GM21619 (cell line): ENCODE data around the gene MAP7D1.
"Not testable (repeated sequence)": the region's sequence is repeated elsewhere in the genome, so short reads cannot be mapped to it uniquely, and the experiment has no call there.

ENCODE experiments used
- ATAC-seq: cut with Tn5 transposase; IDR thresholded peaks from one replicate; pipeline ENCODE4 v1.9.1; 2021; ENCODE audit not compliant: unreplicated experiment

The MAP7D1 gene

GRCh38 chr1:36199934-36200741 lies 44.2 kb downstream of the MAP7D1 start:
- ATAC-seq, result no peak

GRCh38 chr1:36203027-36203553 lies 47.1 kb downstream of the MAP7D1 start:
- ATAC-seq, result no peak

GRCh38 chr1:36203554-36204346 lies 47.8 kb downstream of the MAP7D1 start:
- ATAC-seq, result no peak

DNA sequence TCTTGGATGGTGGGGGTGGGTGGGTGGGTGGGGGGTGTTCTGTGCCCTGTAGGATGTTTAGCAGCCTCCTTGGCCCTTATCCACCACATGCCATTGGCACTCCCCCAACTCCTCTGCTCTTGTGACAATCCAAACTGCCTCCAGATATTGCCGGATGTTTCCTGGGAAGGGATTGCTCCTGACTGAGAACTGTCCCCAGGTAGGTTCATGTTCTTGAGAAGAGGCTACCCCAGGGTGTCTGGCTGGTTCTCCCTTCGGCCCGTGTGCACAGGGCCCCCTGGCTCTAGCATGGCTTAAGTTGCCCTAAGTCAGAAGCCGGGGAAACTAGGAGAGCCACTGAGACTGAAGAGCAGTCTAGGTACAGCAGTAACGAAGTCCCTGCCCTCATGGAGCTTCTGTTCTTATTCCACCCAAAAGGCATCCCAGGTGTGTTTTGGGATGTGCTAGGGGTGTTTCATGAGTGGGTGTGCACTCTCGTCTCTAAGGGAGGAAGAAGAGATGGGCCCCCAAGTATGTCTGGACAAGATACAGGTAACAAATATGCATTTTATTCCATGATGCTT lies 48.5 kb downstream of the MAP7D1 start:
- ATAC-seq, result no peak

DNA sequence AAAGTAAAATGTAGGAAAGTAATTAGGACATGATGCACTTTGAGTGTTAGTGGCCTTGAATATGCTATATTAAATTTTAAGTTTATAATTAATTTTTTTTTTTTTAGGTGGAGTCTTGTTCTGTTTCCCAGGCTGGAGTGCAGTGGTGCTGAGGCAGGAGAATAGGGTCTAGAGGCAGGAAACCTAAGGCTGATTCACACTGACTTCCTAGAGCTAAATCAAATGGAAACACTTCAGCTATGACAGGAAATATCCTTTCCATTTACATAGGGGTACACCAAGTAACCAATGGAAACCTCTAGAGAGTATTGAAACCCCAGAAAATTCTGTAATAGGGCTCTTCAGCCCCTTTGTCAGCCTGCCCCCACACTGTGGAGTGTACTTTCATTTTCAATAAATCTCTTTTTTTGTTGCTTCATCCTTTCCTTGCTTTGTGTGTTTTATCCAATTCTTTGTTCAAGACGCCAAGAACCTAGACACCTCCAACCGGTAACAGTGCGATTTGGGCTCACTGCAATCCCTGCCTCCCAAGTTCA lies 50.4 kb downstream of the MAP7D1 start:
- ATAC-seq, result no peak

DNA sequence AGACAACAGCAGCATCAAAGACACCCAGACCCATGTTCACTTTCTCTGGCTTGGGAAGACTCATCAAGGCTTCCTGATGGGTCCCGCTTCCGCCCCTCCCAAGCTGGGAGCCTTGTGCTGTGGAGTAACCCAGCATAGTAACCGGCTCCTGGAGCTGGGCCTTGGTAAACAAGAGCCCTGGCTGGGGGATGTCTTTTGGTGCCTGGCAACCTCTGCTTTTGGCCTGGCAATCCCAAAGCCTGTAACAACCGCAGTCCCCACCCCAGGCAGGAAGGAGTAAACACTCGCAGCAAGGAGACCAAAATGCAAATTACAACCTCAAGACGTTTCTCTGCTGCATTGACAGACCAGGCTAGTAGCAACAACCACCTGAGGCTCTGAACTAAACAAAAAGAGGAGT lies 51.4 kb downstream of the MAP7D1 start:
- no peak for ATAC-seq

- no peak for ATAC-seq
These were observed 53.2 kb downstream of the MAP7D1 start for GRCh38 chr1:36208978-36209703.

DNA sequence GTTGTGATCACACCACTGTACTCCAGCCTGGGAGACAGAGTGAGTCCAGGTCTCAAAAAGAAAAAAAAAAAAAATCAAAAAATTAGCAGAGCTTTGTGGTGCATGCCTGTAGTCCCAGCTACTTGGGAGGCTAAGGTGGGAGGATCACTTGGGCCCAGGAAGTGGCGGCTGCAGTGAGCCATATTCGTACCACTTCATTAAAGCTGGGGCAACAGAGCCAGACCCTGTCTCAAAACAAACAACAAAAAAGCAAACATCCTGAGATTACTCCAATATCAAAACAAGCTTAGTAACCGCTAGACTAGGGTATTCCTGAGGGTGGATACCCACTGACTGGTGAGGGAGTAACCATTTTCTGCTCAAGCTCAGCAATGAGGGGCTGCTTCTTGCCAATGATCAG lies 55.3 kb downstream of the MAP7D1 start:
- ATAC-seq, result no peak

DNA sequence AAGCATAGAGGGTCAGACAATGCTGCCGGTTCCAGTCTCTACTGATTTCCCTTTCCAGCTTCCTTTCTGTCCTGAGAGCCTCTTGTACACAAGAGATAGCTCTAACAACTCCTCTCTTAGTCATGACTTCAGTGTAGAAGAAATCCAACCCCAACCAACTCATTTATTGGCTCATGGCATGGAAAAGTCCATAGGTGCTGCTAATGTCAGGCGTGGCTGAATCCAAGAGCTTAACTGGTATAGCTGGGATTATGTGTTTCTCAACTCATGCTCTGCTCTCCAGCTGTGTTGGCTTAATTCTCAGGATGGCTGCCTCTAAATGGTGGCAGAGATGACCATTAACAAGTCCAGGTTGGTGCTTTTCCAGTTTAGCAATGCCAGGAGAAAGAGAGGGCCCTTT lies 55.9 kb downstream of the MAP7D1 start:
- no peak for ATAC-seq

DNA sequence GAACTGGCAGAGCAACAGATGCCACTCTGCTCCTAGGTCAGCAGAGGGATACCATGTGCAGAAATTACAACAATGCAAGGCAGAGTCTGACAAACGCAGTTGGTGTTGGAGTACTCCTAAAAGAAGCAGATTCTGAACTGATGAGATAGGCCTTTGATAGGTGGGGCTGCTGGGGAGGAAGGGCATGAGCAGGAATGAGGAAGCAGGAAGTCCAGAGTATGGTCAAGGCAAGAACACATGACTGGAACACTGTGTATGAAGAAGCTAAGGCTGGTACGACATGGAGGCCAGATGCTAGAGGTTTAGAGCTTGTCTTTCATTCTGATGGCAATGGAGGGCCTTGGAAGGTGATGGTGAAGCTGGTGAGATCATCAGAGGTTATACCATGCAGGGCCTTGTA lies 56.8 kb downstream of the MAP7D1 start:
- ATAC-seq, result no peak

- no peak for ATAC-seq
These were observed 61.7 kb downstream of the MAP7D1 start for GRCh38 chr1:36217670-36218069.

- ATAC-seq, result not testable (repeated sequence)
These were observed 65.9 kb downstream of the MAP7D1 start for GRCh38 chr1:36221901-36222300.

DNA sequence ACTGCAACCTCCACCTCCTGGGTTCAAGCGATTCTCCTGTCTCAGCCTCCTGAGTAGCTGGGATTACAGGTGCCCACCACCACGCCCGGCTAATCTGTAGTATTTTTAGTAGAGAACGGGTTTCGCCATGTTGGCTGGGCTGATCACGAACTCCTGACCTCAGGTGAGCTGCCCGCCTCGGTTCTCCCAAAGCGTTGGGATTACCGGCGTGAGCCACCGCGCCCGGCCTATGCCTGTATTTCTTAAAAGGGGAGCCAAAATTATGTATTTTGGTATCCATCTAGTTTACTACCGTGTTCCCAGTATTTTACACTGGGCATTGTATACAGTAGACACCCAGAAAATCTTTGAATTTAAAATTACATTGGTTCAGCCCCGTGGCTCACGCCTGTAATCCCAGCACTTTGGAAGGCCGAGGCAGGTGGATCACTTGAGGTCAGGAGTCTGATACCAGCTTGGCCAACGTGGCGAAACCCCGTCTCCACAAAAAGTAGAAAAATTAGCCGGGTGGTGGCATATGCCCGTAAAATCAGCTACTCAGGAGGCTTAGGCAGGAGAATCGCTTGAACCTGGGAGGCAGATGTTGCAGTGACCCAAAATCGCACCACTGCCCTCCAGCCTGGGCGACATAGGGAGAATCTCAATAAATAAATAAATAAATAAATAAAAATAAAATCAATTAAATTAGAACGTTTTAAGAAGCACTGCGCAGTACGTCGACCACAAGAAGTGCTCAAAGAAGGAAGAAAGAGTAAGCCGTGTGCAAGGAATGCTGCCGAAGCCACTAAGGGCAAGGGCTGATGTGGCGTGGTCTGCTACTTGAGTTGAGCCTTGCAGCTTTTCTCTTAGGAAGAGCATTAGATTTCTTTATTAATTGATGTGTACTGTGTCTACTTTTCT lies 66.8 kb downstream of the MAP7D1 start:
- ATAC-seq, result no peak

DNA sequence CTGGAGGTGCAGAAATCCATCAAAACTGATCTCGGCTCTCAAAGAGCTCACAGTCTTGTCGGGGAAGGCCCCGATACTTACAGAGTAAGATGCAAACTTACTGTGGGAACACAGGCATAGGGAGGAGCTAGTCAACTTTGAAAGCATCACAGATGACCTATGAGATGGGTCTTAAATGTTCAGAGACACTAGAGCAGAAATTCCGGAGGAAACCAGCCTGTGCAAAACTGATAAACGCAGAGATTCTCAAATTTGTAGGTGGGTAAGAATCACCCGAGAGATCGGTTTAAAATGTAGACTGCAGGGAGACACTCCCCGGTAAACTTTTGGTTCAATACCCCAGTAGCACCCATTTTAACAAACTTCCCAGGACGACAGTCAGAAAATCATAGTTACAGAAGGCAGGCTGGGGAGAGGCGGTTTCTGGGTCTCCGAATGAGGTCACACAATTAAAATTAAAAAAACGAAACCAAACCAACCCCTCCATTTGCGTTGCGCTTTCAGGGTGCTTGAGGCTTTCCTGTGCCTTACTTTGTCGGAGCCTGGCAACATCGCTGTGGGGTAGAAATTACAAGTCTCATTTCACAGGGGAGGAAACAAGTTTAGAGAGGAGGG lies 67.5 kb downstream of the MAP7D1 start:
- peak; percentile 8 for ATAC-seq

GRCh38 chr1:36223996-36224536 lies 68.1 kb downstream of the MAP7D1 start, which contains the start of gene THRAP3:
TSS of gene THRAP3 (plus strand) at chr1:36224443. CDS start at chr1:36282564, 58,121 bp downstream.
- peak; percentile 90 for ATAC-seq

DNA sequence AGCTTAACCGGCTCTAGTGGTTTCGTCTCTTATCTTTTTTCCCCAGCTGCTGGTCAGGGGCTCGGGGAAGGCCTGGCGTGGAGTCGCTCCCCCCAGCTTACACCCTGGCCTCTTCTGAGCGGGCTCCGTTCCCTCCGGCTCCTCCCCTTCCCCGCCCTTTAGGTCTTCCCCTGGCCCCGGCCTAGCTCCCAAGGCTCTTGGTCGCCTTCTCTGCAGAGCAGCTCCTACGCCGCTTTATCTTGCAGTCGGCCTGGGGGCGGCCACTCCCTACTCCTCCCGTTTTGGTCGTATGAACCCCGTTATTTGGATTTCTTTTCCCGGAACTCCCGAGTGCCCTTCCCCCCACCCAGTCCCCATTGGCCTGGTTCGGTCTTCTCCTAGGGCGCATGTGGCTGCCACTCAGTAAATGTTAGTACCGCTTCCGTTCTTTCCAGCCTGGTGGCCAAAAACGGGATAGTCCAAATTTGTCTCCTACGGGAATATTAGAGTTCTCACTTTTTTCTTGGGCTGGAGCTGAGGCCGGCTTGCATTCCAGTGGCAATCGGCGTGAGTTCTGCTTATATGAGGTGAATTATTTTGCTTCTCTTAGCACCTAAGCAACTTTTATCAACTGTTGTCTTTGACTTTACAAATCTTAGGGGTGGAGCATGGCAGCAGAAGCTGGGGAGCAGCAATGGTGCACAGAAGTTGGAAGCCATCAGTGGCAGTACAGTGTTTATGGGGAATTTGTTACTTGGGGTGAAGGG lies 68.8 kb downstream of the MAP7D1 start:
- peak; percentile 49 for ATAC-seq

- ATAC-seq, result no peak
These were observed 69.4 kb downstream of the MAP7D1 start for GRCh38 chr1:36225283-36225899.

GRCh38 chr1:36230279-36230678 lies 74.3 kb downstream of the MAP7D1 start:
- ATAC-seq, result not testable (repeated sequence)
